NCI-H524 treated with DMSO at 0.1 percent for 48 hours (cell line): ENCODE data around the gene CXCL1.
"Not testable (repeated sequence)": the region's sequence is repeated elsewhere in the genome, so short reads cannot be mapped to it uniquely, and the experiment has no call there.

Experiments
- DNase-seq: peaks from one replicate; lab custom pipeline; 2025; lab: John Stamatoyannopoulos, UW

Gene CXCL1

GRCh38 chr4:73883306-73883705 is 14.1 kb downstream of the CXCL1 start:
- no peak for DNase-seq

GRCh38 chr4:73885574-73886267 is 16.5 kb downstream of the CXCL1 start:
- DNase-seq, result no peak

DNA sequence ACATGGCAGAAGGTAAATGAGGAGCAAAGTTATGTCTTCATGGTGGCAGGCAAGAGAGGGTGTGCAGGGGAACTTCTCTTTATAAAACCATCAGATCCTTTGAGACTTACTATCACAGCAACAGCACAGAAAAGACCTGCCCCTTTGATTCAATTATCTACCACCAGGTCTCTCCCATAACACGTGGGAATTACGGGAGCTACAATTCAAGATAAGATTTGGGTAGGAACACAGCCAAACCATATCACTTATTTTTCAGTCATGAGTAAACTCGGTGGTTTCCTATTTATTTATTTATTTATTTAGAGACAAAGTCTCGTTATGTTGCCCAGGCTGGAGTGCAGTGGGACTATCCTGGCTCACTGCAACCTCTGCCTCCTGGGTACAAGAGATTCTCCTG is 22.1 kb downstream of the CXCL1 start:
- no peak for DNase-seq

- no peak for DNase-seq
These were observed 22.7 kb downstream of the CXCL1 start for GRCh38 chr4:73891739-73892405.

GRCh38 chr4:73892966-73893365 is 23.8 kb downstream of the CXCL1 start:
- no peak for DNase-seq

DNA sequence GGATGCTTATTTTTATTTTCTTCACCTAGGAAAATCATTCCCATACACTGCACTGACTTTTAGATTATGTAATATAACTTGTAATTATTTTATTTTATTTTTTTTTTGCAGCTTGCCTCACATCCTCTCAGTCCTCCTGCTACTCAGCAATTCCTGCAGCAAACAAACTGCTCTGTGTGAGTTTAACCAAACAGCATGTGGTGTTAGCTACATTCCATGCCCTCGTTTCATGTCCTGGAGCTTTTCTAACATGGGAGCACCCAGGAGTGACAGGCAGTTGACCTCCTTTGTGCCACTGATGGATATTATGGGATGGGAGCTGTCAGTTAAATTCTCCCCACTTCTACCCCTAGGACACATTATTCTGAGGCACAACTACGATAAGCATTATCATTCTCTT is 24.8 kb downstream of the CXCL1 start:
- DNase-seq, result no peak

GRCh38 chr4:73895201-73896175 is 26.3 kb downstream of the CXCL1 start:
- no peak for DNase-seq

DNA sequence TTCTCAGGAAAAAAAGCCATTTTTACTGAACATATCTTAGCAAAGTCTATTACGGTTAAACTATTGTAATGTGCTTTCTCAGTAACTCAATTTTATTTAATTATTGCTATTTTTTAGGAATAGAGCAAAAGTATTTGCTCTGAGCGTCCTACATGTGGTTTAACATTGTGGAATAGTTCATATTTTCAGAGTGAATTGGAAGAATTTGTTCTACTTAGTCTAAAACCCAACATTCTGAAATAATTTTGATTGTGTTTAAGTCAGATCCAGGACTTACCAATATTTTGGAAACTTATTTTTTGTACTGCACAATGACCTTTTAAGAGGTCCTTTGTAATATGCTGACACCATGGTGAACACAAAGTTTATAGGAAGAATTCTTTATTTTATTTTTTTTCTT is 27.2 kb downstream of the CXCL1 start:
- no peak for DNase-seq

GRCh38 chr4:73897380-73898136 is 28.4 kb downstream of the CXCL1 start:
- DNase-seq, result no peak

DNA sequence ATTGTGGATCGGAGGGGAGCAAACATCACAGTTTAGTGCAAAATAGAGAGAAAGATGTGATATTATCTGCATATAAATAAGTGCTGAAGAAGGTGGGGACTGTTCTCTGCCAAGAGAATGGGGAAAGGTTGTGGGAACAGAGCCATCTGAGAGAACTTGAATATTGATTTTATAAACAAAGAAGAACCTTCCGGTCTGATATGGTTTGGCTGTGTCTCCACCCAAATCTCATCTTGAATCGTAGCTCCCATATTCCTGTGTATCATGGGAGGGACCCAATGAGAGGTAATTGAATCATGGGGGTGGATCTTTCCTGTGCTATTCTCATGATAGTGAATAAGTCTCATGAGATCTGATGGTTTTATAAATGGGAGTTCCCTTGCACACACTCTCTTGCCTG is 30.1 kb downstream of the CXCL1 start:
- DNase-seq, result not testable (repeated sequence)

DNA sequence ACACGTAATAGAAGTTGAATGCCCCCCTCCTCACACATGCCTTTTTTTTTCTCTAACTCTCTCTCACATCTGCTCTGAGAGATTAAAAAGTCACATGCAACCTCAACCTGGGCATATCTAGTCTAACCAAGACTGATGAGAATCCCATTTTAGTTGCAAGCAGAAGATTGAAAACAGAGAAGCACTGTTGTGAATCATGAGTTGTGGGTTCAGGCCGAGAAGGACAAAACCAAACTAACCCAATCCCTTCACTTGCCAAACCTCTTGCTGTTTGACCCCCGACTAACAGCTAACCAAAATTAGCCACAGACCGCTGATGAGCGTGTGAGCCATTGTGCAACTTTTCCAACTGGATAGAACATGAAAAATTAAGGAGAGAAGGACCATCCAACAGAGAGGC is 31.8 kb downstream of the CXCL1 start:
- DNase-seq, result no peak

GRCh38 chr4:73902038-73902637 is 32.9 kb downstream of the CXCL1 start:
- DNase-seq, result no peak

DNA sequence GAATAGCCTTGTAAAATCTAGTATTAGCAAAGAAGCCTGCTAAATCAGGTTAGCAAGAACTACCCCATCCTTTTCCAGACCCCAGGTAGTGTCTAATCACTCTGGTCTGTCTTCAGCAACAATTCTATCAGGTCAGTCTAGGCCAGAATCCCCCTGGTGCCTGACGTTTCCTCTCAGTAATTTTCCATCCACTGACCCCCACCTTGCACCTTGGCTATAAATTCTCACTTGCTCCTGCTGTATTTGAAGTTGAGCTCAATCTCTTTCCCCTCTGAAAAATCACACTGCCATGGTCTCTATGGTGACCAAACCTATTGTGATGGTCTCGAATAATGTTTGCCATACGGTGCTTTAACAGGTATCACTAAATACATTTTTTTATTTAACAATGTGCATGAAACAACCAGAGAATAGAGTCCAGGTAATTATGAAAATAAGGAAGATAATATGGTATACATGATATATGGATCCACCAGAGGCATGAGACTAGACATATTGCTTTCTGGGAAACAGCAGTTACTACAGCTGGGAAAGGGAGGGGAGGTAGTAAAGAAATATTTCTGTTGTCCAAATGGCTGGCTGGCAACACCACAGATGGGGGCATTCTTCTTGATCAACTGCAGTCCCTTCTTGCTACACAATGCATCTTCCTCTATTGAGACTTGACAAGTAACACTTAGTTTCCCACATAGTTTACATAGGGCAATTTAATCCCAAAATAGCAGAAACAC is 33.8 kb downstream of the CXCL1 start:
- DNase-seq, result no peak

- DNase-seq, result no peak
These were observed 35.3 kb downstream of the CXCL1 start for GRCh38 chr4:73904491-73904890.

GRCh38 chr4:73908965-73909364 is 39.8 kb downstream of the CXCL1 start:
- no peak for DNase-seq

DNA sequence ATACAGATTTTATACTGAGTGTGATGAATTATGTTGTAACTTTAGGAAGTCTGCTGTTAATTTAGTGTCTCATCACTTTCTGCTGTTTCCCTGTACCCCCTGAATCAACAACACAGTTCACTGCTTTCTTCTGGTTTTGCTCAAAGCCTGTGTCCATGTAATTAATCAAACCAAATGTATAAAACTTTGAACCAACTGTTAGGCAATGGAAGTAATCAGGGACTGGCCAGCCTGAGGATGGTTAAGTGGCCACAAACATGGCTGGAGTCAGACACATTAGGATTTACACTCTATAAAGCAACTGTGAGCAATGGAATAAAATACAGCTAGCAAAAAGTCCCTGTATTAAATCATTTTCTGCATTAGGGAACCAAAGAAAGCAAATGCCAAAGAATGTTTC is 42.6 kb downstream of the CXCL1 start:
- no peak for DNase-seq

DNA sequence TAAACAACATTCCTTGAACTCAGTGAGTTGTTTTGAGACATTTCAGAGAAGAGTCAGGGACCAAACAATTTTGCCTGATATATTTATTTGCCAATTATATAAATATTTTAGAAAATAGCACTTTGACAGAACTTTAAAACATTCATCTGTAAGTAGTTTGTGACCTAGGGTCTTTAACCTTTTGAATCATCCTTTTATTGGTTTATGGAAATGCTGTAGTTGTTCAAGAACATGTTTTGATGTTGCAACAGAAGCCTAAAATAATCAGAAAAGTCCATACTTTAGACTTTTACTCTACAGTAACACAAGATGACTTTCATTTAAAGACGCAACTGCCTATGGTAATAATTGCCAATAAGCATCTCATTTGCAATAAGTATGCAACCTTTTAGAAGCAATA is 43.0 kb downstream of the CXCL1 start:
- DNase-seq, result no peak

DNA sequence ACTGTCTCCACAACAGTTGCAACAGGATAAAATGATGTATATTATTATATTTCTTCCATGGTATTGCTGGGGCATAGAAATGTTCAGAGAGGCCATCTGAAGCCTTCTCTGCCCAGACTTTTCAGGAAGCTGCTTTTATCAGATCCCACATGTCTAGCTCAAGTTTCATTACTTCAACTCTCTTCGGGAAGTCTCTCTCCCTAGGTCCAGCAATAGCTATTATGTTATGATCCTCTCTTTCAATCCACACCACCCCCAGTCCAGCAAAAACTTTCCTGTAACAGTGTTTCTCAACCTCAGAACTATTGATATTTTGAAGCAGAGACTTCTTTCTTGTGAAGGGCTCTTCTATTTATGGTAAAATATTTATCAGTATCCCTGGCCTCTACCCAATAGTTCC is 44.9 kb downstream of the CXCL1 start:
- no peak for DNase-seq

GRCh38 chr4:73916172-73916925 is 47.2 kb downstream of the CXCL1 start:
- no peak for DNase-seq

DNA sequence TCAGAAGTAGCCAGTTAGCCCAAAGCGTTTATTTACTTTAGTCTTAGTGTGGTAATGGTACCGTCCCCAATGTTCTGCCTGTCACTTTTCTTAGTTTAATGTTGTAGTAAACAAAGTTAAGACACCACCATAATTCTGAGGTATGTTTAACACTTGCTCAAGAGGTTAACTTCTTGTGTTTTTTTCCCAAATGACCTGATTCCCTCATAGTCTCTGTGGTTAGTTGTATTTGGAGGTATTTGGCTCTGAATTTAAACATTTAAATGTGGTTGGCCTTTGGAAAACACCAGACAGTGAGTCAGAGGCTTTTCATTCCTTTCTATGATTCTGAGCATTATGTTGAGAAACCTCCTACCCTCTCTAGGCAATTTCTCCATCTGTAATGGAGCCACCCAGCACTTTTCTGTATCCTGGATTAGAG is 47.9 kb downstream of the CXCL1 start:
- no peak for DNase-seq
